Stimulated activated CD8-positive, alpha-beta memory T cell treated with anti-CD3 and anti-CD28 coated beads, Interleukin-15, amount 100 ng/mL, for 1 hour (primary cell): ENCODE results near the gene CHAC1.
"Not testable (repeated sequence)": the region's sequence is repeated elsewhere in the genome, so short reads cannot be mapped to it uniquely, and the experiment has no call there.

Experiments used
- DNase-seq: peaks from one replicate; pipeline ENCODE4 v3.0.0-alpha.2; 2020; ENCODE audit warnings: low read depth

The CHAC1 gene

DNA sequence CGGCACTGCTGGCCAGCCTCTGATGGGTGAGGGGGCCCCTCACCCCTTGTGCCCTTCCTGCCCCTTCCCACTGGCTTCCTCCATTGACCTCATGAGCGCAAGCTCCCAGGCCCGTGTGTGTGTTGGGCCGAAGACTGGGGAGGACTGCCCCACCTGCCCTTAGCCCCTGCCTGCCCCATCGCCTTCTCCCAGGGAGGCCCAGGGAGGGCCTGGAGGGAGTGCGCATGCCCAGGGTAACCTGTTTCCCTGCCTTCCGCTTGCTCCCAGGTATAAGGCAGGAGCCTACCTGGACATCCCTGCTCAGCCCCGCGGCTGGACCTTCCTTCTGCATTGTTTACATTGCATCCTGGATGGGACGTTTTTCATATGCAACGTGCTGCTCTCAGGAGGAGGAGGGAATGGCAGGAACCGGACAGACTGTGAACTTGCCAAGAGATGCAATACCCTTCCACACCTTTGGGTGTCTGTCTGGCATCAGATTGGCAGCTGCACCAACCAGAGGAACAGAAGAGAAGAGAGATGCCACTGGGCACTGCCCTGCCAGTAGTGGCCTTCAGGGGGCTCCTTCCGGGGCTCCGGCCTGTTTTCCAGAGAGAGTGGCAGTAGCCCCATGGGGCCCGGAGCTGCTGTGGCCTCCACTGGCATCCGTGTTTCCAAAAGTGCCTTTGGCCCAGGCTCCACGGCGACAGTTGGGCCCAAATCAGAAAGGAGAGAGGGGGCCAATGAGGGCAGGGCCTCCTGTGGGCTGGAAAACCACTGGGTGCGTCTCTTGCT, 15.3 kb upstream of the CHAC1 start:
- no peak for DNase-seq

GRCh38 chr15:40938536-40938870, 14.8 kb upstream of the CHAC1 start:
- DNase-seq: no peak

GRCh38 chr15:40940296-40940801, 12.9 kb upstream of the CHAC1 start:
- no peak for DNase-seq

- DNase-seq: no peak
Observed at GRCh38 chr15:40941068-40941527, 12.2 kb upstream of the CHAC1 start.

GRCh38 chr15:40941528-40942336, 11.5 kb upstream of the CHAC1 start:
- no peak for DNase-seq

- DNase-seq: no peak
Observed at GRCh38 chr15:40942337-40942854, 10.9 kb upstream of the CHAC1 start.

GRCh38 chr15:40942878-40943277, 10.4 kb upstream of the CHAC1 start:
- no peak for DNase-seq

DNA sequence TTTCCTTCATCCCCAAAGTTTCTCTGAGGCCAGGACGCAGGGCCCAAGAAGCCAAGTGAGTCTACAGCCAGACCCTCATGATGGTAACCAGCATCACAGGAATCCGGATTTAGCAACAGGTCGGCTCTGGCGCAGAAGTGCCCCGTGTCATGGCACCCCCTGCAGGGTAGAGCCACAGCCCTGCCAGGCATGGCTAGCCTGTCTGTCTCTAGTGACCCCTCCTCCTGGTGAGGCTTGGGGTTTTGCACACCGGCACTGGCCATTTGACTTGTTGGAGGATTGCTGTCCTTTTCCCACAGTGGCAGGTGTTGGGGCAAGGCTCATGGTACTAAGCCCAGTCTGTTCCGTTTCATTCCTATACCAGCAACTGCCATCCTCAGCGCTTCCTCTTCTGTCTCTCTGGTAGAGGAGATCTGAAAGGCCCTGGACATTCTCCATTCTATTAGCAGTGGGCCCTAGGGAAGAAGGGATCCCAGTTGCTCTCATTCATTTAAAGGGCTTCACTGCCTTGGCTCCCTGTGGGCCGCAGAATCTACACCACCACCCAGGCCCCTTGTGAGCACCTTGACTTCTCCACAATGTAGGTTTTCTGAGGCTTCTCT, 9.4 kb upstream of the CHAC1 start:
- no peak for DNase-seq

DNA sequence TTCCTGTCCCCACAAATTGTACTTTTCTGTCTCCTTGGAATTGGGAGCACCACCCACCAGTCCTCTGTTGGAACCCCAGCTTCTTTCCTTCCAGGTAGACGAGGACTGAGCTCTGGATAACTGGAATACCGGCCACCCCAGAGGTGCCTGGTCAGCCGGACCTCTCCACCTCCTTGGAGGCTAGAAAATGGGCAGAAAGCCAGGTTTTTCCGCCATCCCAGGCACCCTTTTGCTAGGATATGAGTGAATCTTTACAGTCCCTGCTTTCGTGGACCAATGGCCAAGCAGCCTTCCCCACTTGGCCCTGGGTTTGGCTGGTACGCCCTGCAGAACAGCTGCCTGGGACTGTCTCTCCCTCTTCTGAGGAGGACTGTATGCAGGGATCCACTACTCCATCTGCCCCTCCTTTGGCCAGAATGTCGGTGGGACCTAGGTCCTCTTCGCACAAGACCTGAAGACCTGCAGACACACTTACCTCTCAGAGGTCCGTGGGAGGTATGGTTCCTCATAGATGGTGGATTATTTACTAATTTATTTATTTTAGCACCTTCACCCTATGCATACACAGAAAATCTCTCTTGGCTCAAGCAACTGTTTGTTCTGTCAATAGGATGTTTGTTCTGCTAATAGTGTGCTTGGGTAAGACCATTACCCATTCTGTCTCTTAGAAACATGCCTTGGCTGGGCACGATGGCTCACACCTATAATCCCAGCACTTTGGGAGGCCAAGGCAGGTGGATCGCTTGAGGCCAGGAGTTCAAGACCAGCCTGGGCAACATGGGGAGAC, 8.6 kb upstream of the CHAC1 start:
- DNase-seq: no peak

DNA sequence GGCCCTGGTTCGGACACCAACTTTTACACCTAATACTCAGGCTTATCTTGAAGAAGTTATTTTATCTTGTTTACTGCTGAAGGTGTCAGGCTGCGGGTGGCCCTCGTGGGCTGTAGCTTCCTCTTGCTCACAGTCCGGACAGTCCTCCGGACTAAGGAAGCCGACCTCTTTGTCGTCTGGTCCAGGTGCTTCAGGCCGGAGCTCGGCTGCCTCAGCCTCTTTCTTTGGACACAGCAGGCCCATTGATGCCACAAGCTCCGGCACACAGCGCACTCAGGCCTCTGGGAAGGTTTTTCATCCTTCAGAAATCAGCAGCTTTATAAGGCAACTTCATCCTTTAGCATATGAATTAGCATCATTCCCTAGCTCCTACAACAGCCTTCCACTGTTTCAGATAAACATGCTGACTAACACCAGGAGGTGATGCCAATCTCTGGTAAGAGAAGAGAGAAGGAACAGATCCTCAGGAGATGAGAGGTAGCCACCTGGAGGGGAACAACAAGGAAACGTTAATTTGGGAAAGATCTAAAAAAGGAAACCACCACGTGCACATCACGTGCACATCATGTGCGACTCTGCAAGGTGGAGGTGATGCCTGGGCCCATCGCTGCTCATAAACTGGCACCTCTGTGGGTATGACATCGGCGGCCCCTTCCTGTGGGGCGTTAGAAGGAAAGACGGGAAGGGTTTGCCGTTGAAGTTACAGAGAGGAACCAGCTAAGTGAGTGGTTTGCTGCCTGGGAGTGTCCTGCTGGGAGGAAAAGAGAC, 4.4 kb upstream of the CHAC1 start:
- no peak for DNase-seq

DNA sequence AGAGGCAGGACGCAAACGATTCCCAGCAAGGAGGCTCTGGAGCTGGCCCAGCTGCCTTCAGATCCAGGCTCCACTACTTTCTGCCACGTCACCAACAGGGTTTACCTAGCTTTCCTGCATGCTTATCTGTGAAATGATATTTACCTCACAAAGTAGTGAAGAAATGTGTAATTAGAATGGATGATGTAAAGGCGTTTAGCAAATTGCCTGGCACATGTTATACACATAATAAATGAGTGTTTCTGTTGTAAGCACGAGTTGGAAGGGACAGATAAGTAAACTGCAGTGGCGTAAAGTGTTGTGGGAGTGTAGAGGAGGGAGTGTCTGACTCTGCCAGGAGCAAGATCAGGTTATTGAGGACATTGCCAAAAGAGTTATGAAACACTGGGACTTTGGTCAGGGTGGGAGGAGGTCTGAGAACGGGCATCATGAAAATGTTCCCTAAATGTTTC, 3.5 kb upstream of the CHAC1 start:
- no peak for DNase-seq

DNA sequence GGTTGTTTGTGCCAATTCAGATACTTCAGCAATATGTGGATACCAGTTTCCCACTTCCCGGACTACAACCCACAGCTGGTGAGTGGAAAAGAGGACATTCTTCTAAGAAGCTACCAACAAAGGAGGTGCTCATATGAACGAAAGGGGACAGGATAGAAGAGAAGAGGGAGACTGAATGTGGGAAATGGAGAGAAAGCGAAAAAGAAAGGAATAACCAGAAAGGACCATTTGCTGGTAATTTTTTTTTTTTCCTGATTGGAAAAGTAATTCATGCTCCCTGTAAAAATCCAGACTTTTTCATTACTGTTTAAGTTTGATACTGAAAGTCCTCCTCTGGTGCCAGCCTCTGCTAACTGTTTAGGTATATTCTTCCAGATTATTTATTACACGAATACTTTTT, 1.5 kb upstream of the CHAC1 start:
- DNase-seq: no peak

DNA sequence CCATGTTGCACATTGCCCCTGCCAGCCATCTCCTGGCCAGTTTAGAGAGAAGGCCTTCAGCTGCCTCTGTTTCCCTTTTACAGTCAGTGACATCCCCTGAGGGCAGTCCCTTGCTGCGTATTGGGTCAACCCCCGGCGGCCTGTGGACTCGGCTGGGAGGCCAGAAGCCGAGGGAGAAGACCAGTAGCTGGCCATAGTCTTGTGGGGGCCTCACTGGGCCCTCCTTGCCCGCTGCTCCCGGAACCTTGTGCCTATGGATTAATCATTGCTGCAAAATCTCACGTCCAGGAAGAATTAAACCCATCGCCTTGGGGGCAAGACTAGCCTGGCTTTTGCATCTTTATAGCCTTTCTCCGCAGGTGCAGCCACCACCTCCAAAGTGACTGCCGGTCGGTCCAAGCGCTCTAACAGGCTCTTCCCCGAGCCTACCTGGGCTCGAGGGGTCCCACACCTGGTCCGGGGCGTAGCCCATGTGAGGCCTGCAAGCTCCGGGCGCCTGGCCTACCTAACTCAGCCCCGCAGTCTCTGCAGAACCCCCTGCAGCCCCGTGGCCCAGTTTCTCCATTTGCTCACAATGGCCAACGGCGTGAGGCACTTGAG, 870 bp upstream of the CHAC1 start:
- DNase-seq: no peak

DNA sequence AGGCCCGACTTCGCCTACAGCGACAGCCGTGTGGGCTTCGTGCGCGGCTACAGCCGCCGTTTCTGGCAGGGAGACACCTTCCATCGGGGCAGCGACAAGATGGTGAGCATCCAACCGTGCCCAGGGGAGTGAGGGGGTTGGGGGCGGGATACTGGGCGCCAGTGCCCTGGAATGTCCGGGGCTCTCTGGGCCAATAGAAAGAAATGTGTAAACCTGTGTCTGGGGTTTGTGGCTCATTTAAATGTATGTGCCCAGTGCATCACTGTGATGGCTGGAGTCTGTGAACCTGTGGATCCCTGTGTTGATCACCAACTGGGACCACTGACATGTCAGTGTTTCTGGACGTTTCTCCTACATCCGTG, 423 bp downstream of the CHAC1 start:
- DNase-seq: no peak

DNA sequence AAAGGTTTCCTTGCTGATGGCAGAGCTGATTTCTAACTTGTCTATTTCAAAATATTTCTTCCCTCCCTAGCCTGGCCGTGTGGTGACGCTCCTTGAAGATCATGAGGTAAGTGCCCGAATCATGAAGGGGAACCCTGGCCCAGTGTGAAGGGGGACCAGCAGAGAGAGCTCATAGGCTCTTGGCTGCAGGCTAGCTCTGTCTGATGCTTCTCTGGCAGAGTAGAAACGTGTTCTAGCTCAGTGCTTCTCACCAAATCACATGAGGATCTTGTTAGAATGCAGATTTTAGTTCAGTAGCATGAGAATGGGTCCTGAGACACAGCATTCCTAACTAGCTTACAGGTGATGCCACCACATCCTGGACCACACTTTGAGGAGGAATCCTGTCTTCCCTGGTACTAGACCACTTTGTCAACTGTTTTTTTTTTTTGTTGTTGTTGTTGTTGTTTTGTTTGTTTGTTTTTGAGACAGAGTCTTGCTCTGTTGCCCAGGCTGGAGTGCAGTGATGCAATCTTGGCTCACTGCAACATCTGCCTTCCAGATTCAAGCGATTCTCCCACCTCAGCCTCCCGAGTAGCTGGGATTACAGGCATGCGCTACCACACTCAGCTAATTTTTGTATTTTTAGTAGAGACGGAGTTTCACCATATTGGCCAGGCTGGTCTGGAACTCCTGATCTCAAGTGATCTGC, 1.0 kb downstream of the CHAC1 start:
- not testable (repeated sequence) for DNase-seq

DNA sequence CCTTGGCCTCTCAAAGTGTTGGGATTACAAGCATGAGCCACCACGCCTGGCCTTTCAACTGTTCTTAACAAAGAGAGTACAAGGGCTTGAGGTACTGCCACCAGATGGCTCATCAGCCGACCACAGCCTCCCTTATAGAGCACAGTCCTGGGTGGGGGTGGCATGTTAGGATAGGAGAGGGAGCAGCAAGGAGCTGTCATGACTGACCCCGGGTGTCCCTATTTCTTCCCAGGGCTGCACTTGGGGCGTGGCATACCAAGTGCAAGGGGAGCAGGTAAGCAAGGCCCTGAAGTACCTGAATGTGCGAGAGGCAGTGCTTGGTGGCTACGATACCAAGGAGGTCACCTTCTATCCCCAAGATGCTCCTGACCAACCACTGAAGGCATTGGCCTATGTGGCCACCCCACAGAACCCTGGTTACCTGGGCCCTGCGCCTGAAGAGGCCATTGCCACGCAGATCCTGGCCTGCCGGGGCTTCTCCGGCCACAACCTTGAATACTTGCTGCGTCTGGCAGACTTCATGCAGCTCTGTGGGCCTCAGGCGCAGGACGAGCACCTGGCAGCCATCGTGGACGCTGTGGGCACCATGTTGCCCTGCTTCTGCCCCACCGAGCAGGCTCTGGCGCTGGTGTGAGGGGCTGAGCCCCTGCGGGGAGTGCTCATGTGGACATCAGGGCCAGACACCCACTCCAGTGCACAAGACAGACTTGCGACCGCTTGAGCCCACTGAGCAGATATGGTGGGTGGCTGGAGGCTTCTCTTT, 2.1 kb downstream of the CHAC1 start:
- DNase-seq: no peak

DNA sequence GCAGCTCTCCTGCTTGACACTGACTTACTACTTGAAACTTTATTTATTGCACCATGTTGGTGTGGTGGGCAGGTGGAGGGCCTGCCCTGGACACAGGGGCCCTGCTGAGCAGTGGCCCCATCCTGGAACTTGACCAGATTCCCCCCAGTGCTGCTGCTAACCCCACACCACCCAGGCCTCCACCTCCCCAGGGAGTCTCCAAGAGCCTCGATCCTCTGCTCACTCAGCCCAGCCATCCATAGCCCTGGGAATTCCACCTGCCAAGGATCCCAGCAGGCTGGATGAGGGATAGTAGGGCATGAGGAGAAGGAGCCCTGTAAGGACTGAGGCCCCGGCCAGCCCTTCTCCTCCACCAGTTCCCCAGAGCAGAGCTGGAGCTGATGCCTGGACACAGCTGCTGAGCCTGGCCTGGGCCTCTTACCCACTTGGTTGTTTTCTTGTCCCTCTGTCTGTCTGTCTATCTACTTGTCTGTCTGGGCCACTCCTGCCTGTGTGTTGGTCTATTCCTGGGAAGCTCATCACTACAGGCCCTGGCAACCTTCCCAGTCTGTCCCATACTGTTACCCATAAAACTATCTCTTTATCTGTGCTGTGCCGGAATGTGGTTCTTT, 2.8 kb downstream of the CHAC1 start:
- DNase-seq: no peak

DNA sequence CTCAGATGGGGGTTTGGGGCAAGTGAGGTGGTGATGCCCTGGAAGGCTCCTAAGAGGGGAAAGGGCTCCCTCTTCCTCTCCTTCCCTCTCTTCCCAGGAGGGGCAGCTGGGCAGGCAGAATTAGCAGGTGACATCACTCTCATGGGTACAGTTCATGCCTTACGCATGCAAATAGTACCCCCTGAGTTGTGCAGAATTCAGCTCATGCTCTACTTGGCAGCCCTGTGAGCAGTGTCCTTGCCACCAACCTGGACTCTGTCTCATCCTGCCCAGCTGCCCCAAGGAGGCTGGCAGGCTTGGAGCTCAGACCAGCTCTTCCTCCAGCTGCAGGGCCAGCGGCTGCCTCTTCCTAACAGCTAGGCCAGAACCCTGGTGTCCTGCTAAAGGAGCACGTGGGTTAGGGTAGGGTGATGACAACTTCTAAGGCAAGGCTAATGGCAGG, 3.3 kb downstream of the CHAC1 start:
- no peak for DNase-seq
